Measurements from ENCODE around the gene CTDSPL2. TPM values are rescaled to one million over a fixed set of nuclear protein-coding genes. Genes with fewer than 3 reads are reported as not detected.
A peak's percentile ranks its signal among the peaks of the same experiment; 100 is the strongest.

Gene CTDSPL2
- total RNA-seq (10 to 100 TPM; 78.0 to 79.0 TPM), polyA plus RNA-seq (10 to 100 TPM; 29.0 to 41.8 (median 41.2) TPM), total RNA-seq (65.9 to 84.0 (median 78.7) reads per million in 6 experiments)

- H3K36me3 Mint-ChIP-seq: peaks cover 0 to 16% (median 5%) of the 10 kb centered on the region in 3 donors
- H3K9me3 Mint-ChIP-seq: no peaks in the 10 kb centered on the region
- DNase-seq: peak; percentile 90 to 98 (median 94)
- H3K27me3 Mint-ChIP-seq: peaks cover 0 to 2% (median 0%) of the 10 kb centered on the region in 5 donors
- peak; percentile 93 to 94 for ATAC-seq
- H3K4me1 Mint-ChIP-seq: peaks cover 25 to 55% (median 50%) of the 10 kb centered on the region in 4 donors
- H3K4me3 Mint-ChIP-seq: peak within 1 kb of the TSS; percentile 93 to 100 (median 97)
- POLR2A ChIA-PET: interaction anchor here (0.5 to 2.0 kb wide), 10 partner anchors 8 to 1932 kb away, joined by 3 to 23 read pairs (median 4); partner anchors contain the start of genes EIF3J, GOLM2 and SPG11
- H3K27ac Mint-ChIP-seq: peak within 1 kb of the TSS; percentile 96 to 100 (median 99)
These were observed at the start of gene CTDSPL2 for GRCh38 chr15:44426975-44427755. CTDSPL2 (plus strand) TSS chr15:44427629; CDS start chr15:44459015, 31,386 bp downstream.

GRCh38 chr15:44381236-44381635 is 46.2 kb upstream of the CTDSPL2 start:
- no peaks in the 10 kb centered on the region for H3K27me3 Mint-ChIP-seq
- ATAC-seq (no peak), DNase-seq (no peak)
- H3K4me1 Mint-ChIP-seq: peaks cover 0 to 3% (median 0%) of the 10 kb centered on the region in 4 donors
- POLR2A ChIA-PET: no interaction called here
- no peak overlapping the region for H3K4me3 Mint-ChIP-seq
- H3K9me3 Mint-ChIP-seq: no peaks in the 10 kb centered on the region
- H3K27ac Mint-ChIP-seq: no peak overlapping the region
- H3K36me3 Mint-ChIP-seq: peaks cover 4 to 55% (median 21%) of the 10 kb centered on the region in 3 donors

DNA sequence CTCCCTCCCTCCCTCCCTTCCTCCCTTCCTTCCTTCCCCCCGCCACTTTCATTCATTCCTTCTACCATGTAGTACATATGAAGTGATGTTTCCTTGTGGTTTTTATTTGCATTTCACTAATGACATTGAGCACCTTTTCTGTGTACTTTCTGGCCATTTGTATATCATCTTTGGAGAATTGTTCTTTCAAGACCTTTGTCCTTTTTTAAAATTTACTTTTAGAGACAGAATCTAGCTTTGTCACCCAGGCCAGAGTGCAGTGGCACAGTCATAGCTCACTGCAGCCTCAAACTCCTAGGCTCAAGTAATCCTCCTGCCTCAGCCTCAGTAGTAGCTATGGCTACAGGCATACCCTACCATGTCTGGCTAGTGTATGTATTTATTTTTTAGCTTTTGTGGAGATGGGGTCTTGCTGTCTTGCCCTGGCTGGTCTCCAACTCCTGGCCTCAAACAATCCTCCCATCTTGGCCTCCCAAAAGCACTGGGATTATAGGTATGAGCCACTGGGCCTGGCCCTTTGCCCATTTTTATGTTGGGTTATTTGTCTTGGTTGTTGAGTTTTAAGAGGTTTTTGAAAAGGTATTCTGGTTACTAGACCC is 42.0 kb upstream of the CTDSPL2 start:
- Mint-ChIP-seq H3K9me3 (no peaks in the 10 kb centered on the region), H3K27me3 (no peaks in the 10 kb centered on the region), H3K4me3 (no peak overlapping the region), H3K36me3 (peaks cover 0 to 59% (median 23%) of the 10 kb centered on the region in 3 donors), H3K27ac (no peak overlapping the region), H3K4me1 (peaks cover 0 to 3% (median 0%) of the 10 kb centered on the region in 4 donors)
- DNase-seq (no peak), ATAC-seq (no peak)
- POLR2A ChIA-PET: no interaction called here

DNA sequence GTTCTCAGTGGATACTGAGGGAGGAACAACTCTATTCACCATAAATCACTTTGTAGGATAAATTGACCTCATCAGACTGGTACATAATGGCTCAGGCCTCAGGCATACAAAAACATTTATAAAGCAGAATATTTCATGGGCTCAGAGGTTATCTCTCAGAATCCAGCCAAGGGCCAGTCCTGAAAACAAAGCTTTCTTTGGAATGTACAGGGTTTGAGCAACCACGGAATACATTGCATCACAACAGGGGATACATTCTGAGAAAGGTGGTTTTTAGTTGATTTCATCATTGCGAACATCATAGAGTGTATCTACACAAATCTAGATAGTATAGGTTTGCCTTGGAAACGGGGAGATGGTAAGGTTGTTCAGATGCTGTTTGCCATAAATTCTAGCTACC is 33.4 kb upstream of the CTDSPL2 start:
- Mint-ChIP-seq H3K27ac (no peak overlapping the region), H3K4me3 (no peak overlapping the region), H3K27me3 (no peaks in the 10 kb centered on the region), H3K36me3 (peaks cover 0 to 38% (median 4%) of the 10 kb centered on the region in 3 donors), H3K4me1 (no peaks in the 10 kb centered on the region), H3K9me3 (no peaks in the 10 kb centered on the region)
- DNase-seq (no peak), ATAC-seq (no peak)
- POLR2A ChIA-PET: no interaction called here

DNA sequence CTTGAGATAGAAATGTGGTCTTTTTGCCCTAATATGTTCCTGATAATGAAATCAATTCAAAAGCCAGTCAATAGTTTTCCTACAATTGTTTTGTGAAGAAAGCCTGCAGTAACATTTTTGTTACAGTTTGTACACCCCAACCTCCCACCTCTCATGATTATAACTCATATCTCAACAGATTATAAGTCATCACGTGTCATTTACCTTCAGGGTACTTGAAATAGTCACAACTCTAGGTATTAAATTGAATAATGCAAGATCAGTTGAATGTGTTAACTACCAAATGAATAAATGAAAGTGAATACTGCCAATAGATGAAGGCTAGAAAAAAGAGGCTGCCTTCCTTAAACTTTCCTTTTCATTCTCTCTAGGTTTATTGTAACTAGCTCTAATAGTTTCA is 32.9 kb upstream of the CTDSPL2 start:
- H3K27me3 Mint-ChIP-seq: no peaks in the 10 kb centered on the region
- peaks cover 0 to 39% (median 4%) of the 10 kb centered on the region in 3 donors for H3K36me3 Mint-ChIP-seq
- ATAC-seq (no peak), DNase-seq (no peak)
- no peaks in the 10 kb centered on the region for H3K4me1 Mint-ChIP-seq
- no peak overlapping the region for H3K27ac Mint-ChIP-seq
- H3K4me3 Mint-ChIP-seq: no peak overlapping the region
- POLR2A ChIA-PET: no interaction called here
- no peaks in the 10 kb centered on the region for H3K9me3 Mint-ChIP-seq

DNA sequence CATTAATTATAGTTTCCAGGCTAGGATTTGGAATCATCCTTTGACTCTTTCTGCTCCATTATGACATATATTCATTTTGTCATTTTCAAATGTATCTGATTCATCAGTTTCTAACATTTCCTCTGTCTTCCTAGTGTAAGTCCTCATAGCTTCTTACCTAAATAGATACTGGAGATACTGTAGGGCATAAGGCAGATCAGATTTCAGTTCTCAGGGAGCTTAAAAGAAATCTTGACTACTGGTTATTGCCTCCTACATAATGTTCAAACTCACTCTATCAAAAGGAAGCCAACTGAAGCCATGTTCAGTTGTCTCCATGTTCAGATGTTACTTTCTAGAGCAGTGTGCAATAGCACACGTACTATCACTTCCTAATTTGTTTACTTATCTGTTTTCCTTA is 29.6 kb upstream of the CTDSPL2 start:
- ATAC-seq (no peak), DNase-seq (no peak)
- Mint-ChIP-seq H3K27ac (peak overlapping the region in 2 of 10 donors; percentile 11 to 22), H3K27me3 (no peaks in the 10 kb centered on the region), H3K4me3 (no peak overlapping the region), H3K36me3 (peaks cover 3 to 31% (median 9%) of the 10 kb centered on the region in 3 donors), H3K9me3 (no peaks in the 10 kb centered on the region), H3K4me1 (peaks cover 0 to 1% (median 0%) of the 10 kb centered on the region in 4 donors)
- POLR2A ChIA-PET: no interaction called here

- Mint-ChIP-seq H3K27ac (peak overlapping the region in 1 of 10 donors; percentile 37), H3K9me3 (peaks cover 0 to 5% (median 0%) of the 10 kb centered on the region in 9 donors), H3K4me3 (no peak overlapping the region), H3K4me1 (no peaks in the 10 kb centered on the region), H3K27me3 (no peaks in the 10 kb centered on the region), H3K36me3 (peaks cover 5 to 13% (median 11%) of the 10 kb centered on the region in 3 donors)
- DNase-seq: no peak
- POLR2A ChIA-PET: interaction anchor here (1.8 kb wide), 1 partner anchor 13 kb away, joined by 4 read pairs; no protein-coding TSS in a partner anchor
- no peak for ATAC-seq
These were observed 13.4 kb upstream of the CTDSPL2 start for GRCh38 chr15:44414001-44414400.

GRCh38 chr15:44427756-44428724 is 611 bp downstream of the CTDSPL2 start:
- Mint-ChIP-seq H3K4me1 (peaks cover 25 to 59% (median 53%) of the 10 kb centered on the region in 4 donors), H3K27ac (peak overlapping the region; percentile 96 to 100 (median 99)), H3K9me3 (no peaks in the 10 kb centered on the region), H3K27me3 (peaks cover 0 to 2% (median 0%) of the 10 kb centered on the region in 5 donors), H3K4me3 (peak overlapping the region; percentile 93 to 100 (median 97)), H3K36me3 (peaks cover 0 to 23% (median 5%) of the 10 kb centered on the region in 3 donors)
- POLR2A ChIA-PET: interaction anchor here (0.5 to 2.0 kb wide), 9 partner anchors 8 to 773 kb away, joined by 3 to 23 read pairs (median 5); partner anchors contain the start of genes EIF3J and GOLM2
- DNase-seq: peak in 1 of 10 donors; percentile 12
- ATAC-seq: peak; percentile 7 to 15

DNA sequence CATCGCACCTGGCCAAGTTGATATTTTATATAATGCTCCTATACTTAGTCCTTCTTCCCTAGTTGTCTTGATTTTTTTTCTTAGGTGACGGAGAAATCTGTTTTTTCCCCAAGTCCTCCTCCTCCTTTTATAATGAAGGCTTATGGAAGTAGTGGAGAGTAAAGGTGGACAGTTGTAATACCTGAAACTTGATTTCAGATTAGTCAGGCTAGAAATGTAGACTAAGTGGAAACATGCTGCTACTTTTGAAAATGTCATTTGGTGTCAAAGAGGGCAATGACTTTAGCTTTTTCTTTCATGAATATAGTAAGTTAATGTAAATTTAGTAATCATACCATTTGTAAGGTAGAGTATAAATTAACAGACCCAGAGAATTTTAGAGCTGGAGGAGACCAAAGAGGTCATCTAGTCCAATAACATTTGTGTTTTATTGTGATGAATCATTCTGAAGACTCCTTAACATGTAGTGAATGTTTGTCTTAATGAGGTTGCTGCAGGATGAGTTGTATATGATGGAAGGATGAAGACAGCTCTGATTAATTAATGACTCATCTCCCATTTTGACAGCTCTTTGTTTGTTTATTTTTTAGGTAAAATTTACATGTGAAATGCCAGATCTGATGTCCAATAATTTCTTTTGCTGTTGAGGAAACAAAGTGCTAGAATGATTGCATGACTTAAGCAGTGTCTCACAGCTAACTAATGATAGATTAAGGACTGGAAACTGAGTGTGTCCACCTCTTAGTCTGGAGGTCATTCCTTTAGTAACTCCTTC is 8.7 kb downstream of the CTDSPL2 start:
- peak overlapping the region in 2 of 10 donors; percentile 4 to 8 for H3K4me3 Mint-ChIP-seq
- H3K27ac Mint-ChIP-seq: peak overlapping the region in 4 of 10 donors; percentile 4 to 64 (median 18)
- H3K36me3 Mint-ChIP-seq: peaks cover 0 to 27% (median 14%) of the 10 kb centered on the region in 3 donors
- no peak for DNase-seq
- no peaks in the 10 kb centered on the region for H3K27me3 Mint-ChIP-seq
- H3K9me3 Mint-ChIP-seq: no peaks in the 10 kb centered on the region
- POLR2A ChIA-PET: interaction anchor here (1.1 kb wide), 1 partner anchor 8 kb away, joined by 5 read pairs; the partner anchor contains the start of gene CTDSPL2
- peaks cover 27 to 64% (median 59%) of the 10 kb centered on the region in 4 donors for H3K4me1 Mint-ChIP-seq
- ATAC-seq: no peak

GRCh38 chr15:44438402-44438801 is 11.0 kb downstream of the CTDSPL2 start:
- H3K4me3 Mint-ChIP-seq: peak overlapping the region in 2 of 10 donors; percentile 1 to 34
- peaks cover 31 to 60% (median 58%) of the 10 kb centered on the region in 4 donors for H3K4me1 Mint-ChIP-seq
- peaks cover 5 to 26% (median 25%) of the 10 kb centered on the region in 3 donors for H3K36me3 Mint-ChIP-seq
- no peak for DNase-seq
- peak overlapping the region in 6 of 10 donors; percentile 0 to 65 (median 13) for H3K27ac Mint-ChIP-seq
- no peak for ATAC-seq
- POLR2A ChIA-PET: no interaction called here
- H3K9me3 Mint-ChIP-seq: peaks cover 0 to 4% (median 0%) of the 10 kb centered on the region in 9 donors
- no peaks in the 10 kb centered on the region for H3K27me3 Mint-ChIP-seq

- peak overlapping the region in 8 of 10 donors; percentile 2 to 82 (median 48) for H3K27ac Mint-ChIP-seq
These were observed 13.7 kb downstream of the CTDSPL2 start for GRCh38 chr15:44441095-44441501.

More at GRCh38 chr15:44441095-44441501, 13.7 kb downstream of the CTDSPL2 start:
- ATAC-seq: no peak
- H3K27me3 Mint-ChIP-seq: no peaks in the 10 kb centered on the region
- H3K9me3 Mint-ChIP-seq: peaks cover 0 to 4% (median 0%) of the 10 kb centered on the region in 9 donors
- peak overlapping the region in 2 of 10 donors; percentile 3 to 4 for H3K4me3 Mint-ChIP-seq
- peaks cover 31 to 61% (median 54%) of the 10 kb centered on the region in 4 donors for H3K4me1 Mint-ChIP-seq
- POLR2A ChIA-PET: no interaction called here
- no peak for DNase-seq
- H3K36me3 Mint-ChIP-seq: peaks cover 5 to 27% (median 25%) of the 10 kb centered on the region in 3 donors
